DND-41 (cell line): Measurements from ENCODE around the gene RC3H1.

ENCODE experiments used
- EZH2 ChIP-seq: IDR thresholded peaks from 3 replicates; pipeline ENCODE4 v1.6.1; 2012; ENCODE audit warnings: borderline replicate concordance, low read depth, mild to moderate bottlenecking, moderate library complexity, low read length, inconsistent platforms; ENCODE audit not compliant: severe bottlenecking
- TF ChIP-seq, protein P1 (sequence below): IDR thresholded peaks from 2 replicates; pipeline ENCODE4 v1.5.1; 2012; ENCODE audit warnings: borderline replicate concordance, low read length, moderate library complexity, mild to moderate bottlenecking; ENCODE audit not compliant: poor library complexity, severe bottlenecking; ENCODE audit errors: extremely low read depth

- TF ChIP-seq, protein P1, sequence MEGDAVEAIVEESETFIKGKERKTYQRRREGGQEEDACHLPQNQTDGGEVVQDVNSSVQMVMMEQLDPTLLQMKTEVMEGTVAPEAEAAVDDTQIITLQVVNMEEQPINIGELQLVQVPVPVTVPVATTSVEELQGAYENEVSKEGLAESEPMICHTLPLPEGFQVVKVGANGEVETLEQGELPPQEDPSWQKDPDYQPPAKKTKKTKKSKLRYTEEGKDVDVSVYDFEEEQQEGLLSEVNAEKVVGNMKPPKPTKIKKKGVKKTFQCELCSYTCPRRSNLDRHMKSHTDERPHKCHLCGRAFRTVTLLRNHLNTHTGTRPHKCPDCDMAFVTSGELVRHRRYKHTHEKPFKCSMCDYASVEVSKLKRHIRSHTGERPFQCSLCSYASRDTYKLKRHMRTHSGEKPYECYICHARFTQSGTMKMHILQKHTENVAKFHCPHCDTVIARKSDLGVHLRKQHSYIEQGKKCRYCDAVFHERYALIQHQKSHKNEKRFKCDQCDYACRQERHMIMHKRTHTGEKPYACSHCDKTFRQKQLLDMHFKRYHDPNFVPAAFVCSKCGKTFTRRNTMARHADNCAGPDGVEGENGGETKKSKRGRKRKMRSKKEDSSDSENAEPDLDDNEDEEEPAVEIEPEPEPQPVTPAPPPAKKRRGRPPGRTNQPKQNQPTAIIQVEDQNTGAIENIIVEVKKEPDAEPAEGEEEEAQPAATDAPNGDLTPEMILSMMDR, result no peak
- no peak for TF ChIP-seq EZH2
These were observed 3.6 kb downstream of the RC3H1 start for GRCh38 chr1:174018565-174018964.
